SK-N-SH (cell line): ENCODE data around the gene PPAN. TPM values are rescaled to one million over a fixed set of nuclear protein-coding genes. Genes with fewer than 3 reads are reported as not detected.

Source experiments
- CTCF ChIA-PET: fragments of 300-600, 350-600 bp; formaldehyde crosslinking; extraction: SDS; loops from one replicate; lab custom pipeline; 2021; lab: Yijun Ruan, JAX
- POLR2A ChIA-PET: fragments of 350-600 bp; sonication (Branson Sonifier 250); formaldehyde crosslinking; extraction: SDS; loops from one replicate; lab custom pipeline; 2020; ENCODE audit warnings: antibody characterized with exemption, inconsistent platforms; lab: Yijun Ruan, JAX
- DNase-seq: peaks from one replicate; pipeline ENCODE4 v3.0.0; 2012
- H2AFZ ChIP-seq: fragments of 200-600 bp; sonication (generic); 2 replicates; pipeline ENCODE4 v1.8.1; 2016; ENCODE audit warnings: antibody characterized with exemption, mild to moderate bottlenecking, low read depth
- H3F3A ChIP-seq: fragments of 200-600 bp; sonication (generic); replicated peaks from 2 replicates; pipeline ENCODE3; 2016; ENCODE audit warnings: antibody characterized with exemption, mild to moderate bottlenecking; ENCODE audit not compliant: insufficient read depth
- H3K27ac ChIP-seq, 2 experiments: fragments of 200-500 bp in 1 of 2; fragments of 200-600 bp in 1 of 2; sonication (Bioruptor generic) in 1 of 2; sonication (generic), shearing (Covaris generic) in 1 of 2; 2 replicates each; pipeline versions ENCODE4 v1.5.1 to v1.6.1; 2014 to 2016; ENCODE audit warnings: low read depth in 2 of 2, inconsistent platforms in 1 of 2, low read length in 1 of 2, mild to moderate bottlenecking in 1 of 2, mixed read lengths in 1 of 2
- H3K27me3 ChIP-seq: fragments of 200-600 bp; sonication (generic), shearing (Covaris generic); 2 replicates; pipeline ENCODE4 v1.6.1; 2016; ENCODE audit warnings: mixed run types; ENCODE audit not compliant: insufficient read depth
- H3K36me3 ChIP-seq, 2 experiments: fragments of 200-500 bp in 1 of 2; fragments of 200-600 bp in 1 of 2; sonication (Bioruptor generic) in 1 of 2; sonication (generic) in 1 of 2; replicated peaks in 1 of 2; 2 replicates each; pipeline versions ENCODE3 to v1.5.1; 2014 to 2016; ENCODE audit warnings: low read length in 1 of 2, mild to moderate bottlenecking in 1 of 2; ENCODE audit not compliant: insufficient read depth in 2 of 2, control insufficient read depth in 1 of 2
- H3K4me1 ChIP-seq, 2 experiments: fragments of 200-500 bp in 1 of 2; fragments of 200-600 bp in 1 of 2; sonication (Bioruptor generic) in 1 of 2; sonication (generic), shearing (Covaris generic) in 1 of 2; 2 replicates each; pipeline versions ENCODE4 v1.5.1 to v1.6.1; 2014 to 2016; ENCODE audit warnings: low read depth in 1 of 2, low read length in 1 of 2, mixed run types in 1 of 2; ENCODE audit not compliant: insufficient read depth in 2 of 2, control insufficient read depth in 1 of 2
- H3K4me2 ChIP-seq: fragments of 200-600 bp; sonication (generic), shearing (Covaris generic); 2 replicates; pipeline ENCODE4 v1.6.1; 2017; ENCODE audit warnings: mixed run types
- H3K4me3 ChIP-seq, 2 experiments: fragments of 200-500 bp in 1 of 2; fragments of 200-600 bp in 1 of 2; sonication (Bioruptor generic) in 1 of 2; sonication (generic), shearing (Covaris generic) in 1 of 2; 2 replicates each; pipeline versions ENCODE4 v1.5.1 to v1.8.1; 2014 to 2016; ENCODE audit warnings: low read depth in 2 of 2, inconsistent platforms in 1 of 2, low read length in 1 of 2, mild to moderate bottlenecking in 1 of 2, mixed read lengths in 1 of 2, moderate library complexity in 1 of 2
- H3K79me2 ChIP-seq: fragments of 200-600 bp; sonication (generic); 2 replicates; pipeline ENCODE4 v1.8.1; 2017; ENCODE audit warnings: mild to moderate bottlenecking; ENCODE audit not compliant: insufficient read depth
- H3K9ac ChIP-seq: fragments of 200-600 bp; sonication (generic); 2 replicates; pipeline ENCODE4 v1.6.1; 2017; ENCODE audit warnings: mixed run types
- H3K9me2 ChIP-seq: fragments of 200-600 bp; sonication (generic); 2 replicates; pipeline ENCODE4 v1.6.1; 2017; ENCODE audit warnings: mixed run types
- H3K9me3 ChIP-seq: fragments of 200-600 bp; sonication (generic); 2 replicates; pipeline ENCODE4 v1.6.1; 2017; ENCODE audit warnings: mixed run types, mild to moderate bottlenecking, moderate library complexity
- H4K20me1 ChIP-seq: fragments of 200-600 bp; sonication (generic); 2 replicates; pipeline ENCODE4 v1.6.1; 2017; ENCODE audit warnings: mild to moderate bottlenecking, mixed run types; ENCODE audit not compliant: insufficient read depth
- MEF2A ChIP-seq: IDR thresholded peaks from 2 replicates; pipeline ENCODE4 v1.4.0; 2012; ENCODE audit warnings: low read depth, borderline replicate concordance
- POLR2AphosphoS5 ChIP-seq: IDR thresholded peaks from 2 replicates; pipeline ENCODE4 v1.6.1; 2012; ENCODE audit warnings: low read depth, low read length
- RAD21 ChIP-seq: IDR thresholded peaks from 2 replicates; pipeline ENCODE4 v1.6.1; 2012; ENCODE audit warnings: mild to moderate bottlenecking, low read length
- RCOR1 ChIP-seq: fragments of 150-350 bp; IDR thresholded peaks from 2 replicates; pipeline ENCODE4 v1.6.1; 2017; ENCODE audit warnings: antibody characterized with exemption, low read length
- TAF1 ChIP-seq: IDR thresholded peaks from 2 replicates; pipeline ENCODE4 v1.6.1; 2012; ENCODE audit warnings: low read depth, mild to moderate bottlenecking, low read length, moderate library complexity, borderline replicate concordance
- WGBS: methylation state at CpG from one replicate; pipeline ENCODE4 v1.1.6; 2017; ENCODE audit warnings: low lambda C conversion rate; 5-methylcytosine and 5-hydroxymethylcytosine counted together
- polyA plus RNA-seq, 3 experiments: library from polyadenylated mRNA; depleted of rRNA; stranded (reverse); fragments of >200 nt; gene quantifications; 2 replicates each; pipeline ENCODE4 v1.2.3, GENCODE V29; 2012
- TF ChIP-seq, protein P1 (sequence below): fragments of 200-600 bp; sonication (generic); IDR thresholded peaks from 2 replicates; pipeline ENCODE4 v1.6.1; 2017; ENCODE audit warnings: antibody characterized with exemption, mild to moderate bottlenecking, moderate library complexity
- TF ChIP-seq, protein P2 (sequence below): IDR thresholded peaks from 2 replicates; pipeline ENCODE4; 2012
- TF ChIP-seq, protein P3 (sequence below): IDR thresholded peaks from 2 replicates; pipeline ENCODE4 v1.4.0; 2012; ENCODE audit warnings: low read depth, borderline replicate concordance

Gene PPAN
- polyA plus RNA-seq, 1 of the 3 experiments (the other 2 are of a cell fraction): 75.6 TPM

GRCh38 chr19:10070730-10071446 is 35.3 kb upstream of the PPAN start:
- no peak for DNase-seq
- H3K27ac ChIP-seq: no peak overlapping the region
- no peaks in the 10 kb centered on the region for H4K20me1 ChIP-seq
- no peaks in the 10 kb centered on the region for H3K79me2 ChIP-seq
- H3K27me3 ChIP-seq: peaks cover 15% of the 10 kb centered on the region; the same call in 1 of the 2 replicates
- H3K4me3 ChIP-seq: no peak overlapping the region
- no peaks in the 10 kb centered on the region for H3K4me1 ChIP-seq
- no peaks in the 10 kb centered on the region for H3F3A ChIP-seq
- ChIA-PET POLR2A (no interaction called here), CTCF (no interaction called here)
- H3K9ac ChIP-seq: no peak overlapping the region
- no peaks in the 10 kb centered on the region for H3K36me3 ChIP-seq
- no peaks in the 10 kb centered on the region for H3K9me3 ChIP-seq
- whole genome bisulfite sequencing: 40% methylated on average over 20 of the region's 22 CpGs
- TF ChIP-seq, protein P1, sequence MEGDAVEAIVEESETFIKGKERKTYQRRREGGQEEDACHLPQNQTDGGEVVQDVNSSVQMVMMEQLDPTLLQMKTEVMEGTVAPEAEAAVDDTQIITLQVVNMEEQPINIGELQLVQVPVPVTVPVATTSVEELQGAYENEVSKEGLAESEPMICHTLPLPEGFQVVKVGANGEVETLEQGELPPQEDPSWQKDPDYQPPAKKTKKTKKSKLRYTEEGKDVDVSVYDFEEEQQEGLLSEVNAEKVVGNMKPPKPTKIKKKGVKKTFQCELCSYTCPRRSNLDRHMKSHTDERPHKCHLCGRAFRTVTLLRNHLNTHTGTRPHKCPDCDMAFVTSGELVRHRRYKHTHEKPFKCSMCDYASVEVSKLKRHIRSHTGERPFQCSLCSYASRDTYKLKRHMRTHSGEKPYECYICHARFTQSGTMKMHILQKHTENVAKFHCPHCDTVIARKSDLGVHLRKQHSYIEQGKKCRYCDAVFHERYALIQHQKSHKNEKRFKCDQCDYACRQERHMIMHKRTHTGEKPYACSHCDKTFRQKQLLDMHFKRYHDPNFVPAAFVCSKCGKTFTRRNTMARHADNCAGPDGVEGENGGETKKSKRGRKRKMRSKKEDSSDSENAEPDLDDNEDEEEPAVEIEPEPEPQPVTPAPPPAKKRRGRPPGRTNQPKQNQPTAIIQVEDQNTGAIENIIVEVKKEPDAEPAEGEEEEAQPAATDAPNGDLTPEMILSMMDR: no peak
- TF ChIP-seq RCOR1: no peak
- no peak for TF ChIP-seq MEF2A
- TF ChIP-seq, protein P2, sequence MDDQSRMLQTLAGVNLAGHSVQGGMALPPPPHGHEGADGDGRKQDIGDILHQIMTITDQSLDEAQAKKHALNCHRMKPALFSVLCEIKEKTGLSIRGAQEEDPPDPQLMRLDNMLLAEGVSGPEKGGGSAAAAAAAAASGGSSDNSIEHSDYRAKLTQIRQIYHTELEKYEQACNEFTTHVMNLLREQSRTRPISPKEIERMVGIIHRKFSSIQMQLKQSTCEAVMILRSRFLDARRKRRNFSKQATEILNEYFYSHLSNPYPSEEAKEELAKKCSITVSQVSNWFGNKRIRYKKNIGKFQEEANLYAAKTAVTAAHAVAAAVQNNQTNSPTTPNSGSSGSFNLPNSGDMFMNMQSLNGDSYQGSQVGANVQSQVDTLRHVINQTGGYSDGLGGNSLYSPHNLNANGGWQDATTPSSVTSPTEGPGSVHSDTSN: no peak
- no peak for TF ChIP-seq POLR2AphosphoS5
- H2AFZ ChIP-seq: no peak overlapping the region
- no peak overlapping the region for H3K4me2 ChIP-seq
- H3K9me2 ChIP-seq: no peaks in the 10 kb centered on the region

- no peaks in the 10 kb centered on the region for H3K4me1 ChIP-seq
- no peak overlapping the region for H2AFZ ChIP-seq
- H3K79me2 ChIP-seq: no peaks in the 10 kb centered on the region
- no peak overlapping the region for H3K4me3 ChIP-seq
- H4K20me1 ChIP-seq: no peaks in the 10 kb centered on the region
- H3K9me2 ChIP-seq: no peaks in the 10 kb centered on the region
- H3K9ac ChIP-seq: no peak overlapping the region
- H3K27ac ChIP-seq: no peak overlapping the region
- no peaks in the 10 kb centered on the region for H3F3A ChIP-seq
- WGBS: 0% methylated on average over 2 of the region's 2 CpGs
- TF ChIP-seq, protein P3, sequence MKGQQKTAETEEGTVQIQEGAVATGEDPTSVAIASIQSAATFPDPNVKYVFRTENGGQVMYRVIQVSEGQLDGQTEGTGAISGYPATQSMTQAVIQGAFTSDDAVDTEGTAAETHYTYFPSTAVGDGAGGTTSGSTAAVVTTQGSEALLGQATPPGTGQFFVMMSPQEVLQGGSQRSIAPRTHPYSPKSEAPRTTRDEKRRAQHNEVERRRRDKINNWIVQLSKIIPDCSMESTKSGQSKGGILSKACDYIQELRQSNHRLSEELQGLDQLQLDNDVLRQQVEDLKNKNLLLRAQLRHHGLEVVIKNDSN: peak; percentile 51; the same call in 1 of the 2 replicates
- TF ChIP-seq, protein P1: peak; percentile 24; the same call in 1 of the 2 replicates
- no peak for TF ChIP-seq TAF1
- TF ChIP-seq RAD21: peak; percentile 44
- POLR2A ChIA-PET: no interaction called here
- CTCF ChIA-PET: interaction anchor here (1.1 kb wide), 1 partner anchor 38 kb away, joined by 3 read pairs; no protein-coding TSS in a partner anchor
- H3K36me3 ChIP-seq: no peaks in the 10 kb centered on the region
- no peak for DNase-seq
- H3K27me3 ChIP-seq: peaks cover 18% of the 10 kb centered on the region
- no peaks in the 10 kb centered on the region for H3K9me3 ChIP-seq
- H3K4me2 ChIP-seq: no peak overlapping the region
These were observed 32.0 kb upstream of the PPAN start for GRCh38 chr19:10074153-10074552.
